Measurements from ENCODE around the gene STBD1.

Gene STBD1

GRCh38 chr4:76311896-76312331 is 5.4 kb downstream of the STBD1 start:
- no peak for TF ChIP-seq CTCF (IDR thresholded peaks at IDR 0.05; ENCODE audit: extremely low read depth, missing control alignments)
- DNase-seq (ENCODE audit: low spot score): no peak

- no peak for TF ChIP-seq CTCF (IDR thresholded peaks at IDR 0.05; ENCODE audit: extremely low read depth, missing control alignments)
- DNase-seq (ENCODE audit: low spot score): no peak
Observed at GRCh38 chr4:76312457-76312856, 5.9 kb downstream of the STBD1 start.

GRCh38 chr4:76313547-76313946 is 7.0 kb downstream of the STBD1 start:
- TF ChIP-seq CTCF (IDR thresholded peaks at IDR 0.05; ENCODE audit: extremely low read depth, missing control alignments): no peak
- DNase-seq (ENCODE audit: low spot score): no peak

GRCh38 chr4:76315267-76315918 is 8.9 kb downstream of the STBD1 start:
- TF ChIP-seq CTCF (IDR thresholded peaks at IDR 0.05; ENCODE audit: extremely low read depth, missing control alignments): no peak

GRCh38 chr4:76316131-76316530 is 9.6 kb downstream of the STBD1 start:
- no peak for DNase-seq (ENCODE audit: low spot score)
- TF ChIP-seq CTCF (IDR thresholded peaks at IDR 0.05; ENCODE audit: extremely low read depth, missing control alignments): no peak

More at GRCh38 chr4:76315267-76315918, 8.9 kb downstream of the STBD1 start:
- no peak for DNase-seq (ENCODE audit: low spot score)

GRCh38 chr4:76322236-76322635 is 15.7 kb downstream of the STBD1 start:
- no peak for TF ChIP-seq CTCF (IDR thresholded peaks at IDR 0.05; ENCODE audit: extremely low read depth, missing control alignments)
- DNase-seq (ENCODE audit: low spot score): no peak

GRCh38 chr4:76325072-76325471 is 18.5 kb downstream of the STBD1 start:
- TF ChIP-seq CTCF (IDR thresholded peaks at IDR 0.05; ENCODE audit: extremely low read depth, missing control alignments): no peak
- no peak for DNase-seq (ENCODE audit: low spot score)
